NCI-H1092 treated with DMSO at 0.1 percent for 48 hours (cell line): Measurements from ENCODE around the gene CPED1.

Experiments
- DNase-seq: peaks from one replicate; lab custom pipeline; 2025; lab: John Stamatoyannopoulos, UW

Gene CPED1

DNA sequence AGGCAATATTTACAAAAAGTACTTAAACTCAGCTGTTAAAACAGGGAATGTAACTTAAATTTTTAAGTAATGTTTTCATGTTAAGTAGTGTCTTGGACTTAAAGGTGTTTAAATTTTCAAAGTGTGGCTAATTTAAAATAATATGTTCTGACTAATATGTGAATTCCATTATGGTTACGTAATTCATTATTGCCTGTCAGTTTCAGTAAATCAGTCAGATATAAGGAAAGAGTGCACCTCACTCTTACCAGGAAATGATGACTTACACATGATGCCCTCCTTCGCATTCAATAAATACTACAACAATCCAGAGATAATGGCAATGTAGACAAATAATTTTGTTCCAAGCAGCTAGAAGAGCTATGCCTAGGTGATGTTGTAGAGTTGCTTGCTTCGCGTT is 271.3 kb downstream of the CPED1 start:
- DNase-seq, result no peak

DNA sequence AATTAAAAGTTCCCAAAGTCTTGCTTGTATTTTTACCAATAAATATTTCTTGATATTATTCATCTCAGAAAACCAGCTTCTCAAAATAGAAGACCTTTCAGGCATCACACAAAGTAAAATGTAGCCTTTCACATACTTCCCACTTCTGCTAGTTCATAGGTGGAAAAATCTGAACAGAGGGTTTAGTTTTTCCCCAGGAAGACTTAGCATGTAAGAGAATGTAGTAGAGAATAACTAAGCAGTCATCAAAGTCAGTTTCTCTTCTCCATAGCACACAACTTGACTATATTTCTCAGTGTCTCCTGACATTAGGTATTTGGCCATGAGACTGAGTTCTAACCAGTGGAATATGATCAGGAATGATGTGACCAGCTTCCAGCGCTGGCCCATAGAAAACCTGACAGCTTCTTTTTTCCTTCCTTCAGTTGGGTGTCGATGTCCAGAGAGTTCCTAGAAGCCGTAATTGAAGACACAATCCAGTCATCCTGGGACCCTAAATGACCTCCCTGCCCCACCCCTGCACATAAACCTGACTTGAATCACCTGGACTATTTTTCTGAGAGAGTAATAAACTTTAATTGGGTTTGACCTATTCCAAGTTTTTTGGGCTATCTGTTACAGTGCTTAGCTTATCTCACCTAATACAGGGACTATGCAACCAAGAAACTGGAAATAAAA is 272.8 kb downstream of the CPED1 start:
- no peak for DNase-seq

DNA sequence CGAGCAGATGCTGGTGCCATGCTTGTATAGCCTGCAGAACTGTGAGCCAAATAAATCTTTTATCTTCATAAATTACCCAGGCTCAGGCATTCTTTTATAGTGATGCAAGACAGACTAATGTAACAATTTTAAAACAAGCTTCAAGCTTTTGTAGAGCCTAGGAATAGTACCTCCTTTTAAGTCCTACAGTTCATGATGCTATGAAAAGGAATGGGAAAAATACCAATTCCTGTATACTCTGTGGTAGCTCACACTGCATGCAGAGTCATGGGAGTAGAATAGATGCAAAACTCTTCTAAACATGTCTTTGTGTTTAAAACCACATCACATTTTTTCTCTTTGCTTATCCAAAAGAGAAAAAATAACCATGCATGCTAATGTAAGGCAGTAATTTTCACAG is 273.7 kb downstream of the CPED1 start:
- DNase-seq, result no peak

DNA sequence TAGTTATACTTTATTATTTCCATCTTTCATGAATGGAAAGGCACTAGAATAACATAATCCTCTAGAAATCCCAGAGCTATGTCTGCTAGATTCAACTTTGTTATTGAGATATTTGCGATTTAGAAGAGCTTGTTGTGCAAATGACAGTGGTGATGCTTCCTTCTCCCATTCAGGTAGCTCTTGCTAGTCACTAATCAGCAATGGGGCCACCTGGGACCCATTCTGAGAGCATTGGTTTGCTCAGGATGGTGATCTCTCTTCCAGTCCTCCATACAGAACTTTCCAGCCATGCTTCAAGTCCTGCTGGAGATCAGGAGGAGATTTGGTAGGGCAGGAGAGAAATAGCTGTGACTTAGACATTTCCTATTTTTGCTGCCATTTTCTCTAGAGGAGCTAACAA is 274.5 kb downstream of the CPED1 start:
- DNase-seq, result no peak

DNA sequence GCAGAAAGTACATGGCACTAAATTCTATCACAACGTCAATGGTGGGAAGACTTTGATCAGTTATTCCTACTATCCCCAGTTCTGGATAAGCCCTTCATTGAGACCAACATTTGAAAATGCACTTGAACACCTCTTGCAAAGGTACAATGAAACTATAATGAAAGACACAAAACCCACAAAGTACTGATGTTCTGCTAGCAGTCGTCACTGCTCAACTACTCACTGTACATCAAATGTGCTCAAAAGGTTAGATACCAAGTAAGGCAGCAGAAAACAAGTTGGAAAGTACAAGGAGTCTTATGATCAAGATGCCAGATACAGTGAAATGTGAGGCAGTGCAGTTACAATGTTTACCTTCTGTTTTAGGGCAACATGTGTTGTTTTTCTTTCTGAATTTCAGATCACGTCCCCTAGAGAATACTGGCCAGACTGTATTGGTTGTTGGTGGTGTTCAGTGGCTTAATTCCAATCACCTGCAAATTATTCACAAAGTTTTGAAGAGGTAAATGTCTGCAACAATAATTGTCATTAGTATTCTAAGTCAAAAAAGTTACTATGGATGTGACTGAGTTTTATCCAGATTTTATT is 277.9 kb downstream of the CPED1 start:
- no peak for DNase-seq

DNA sequence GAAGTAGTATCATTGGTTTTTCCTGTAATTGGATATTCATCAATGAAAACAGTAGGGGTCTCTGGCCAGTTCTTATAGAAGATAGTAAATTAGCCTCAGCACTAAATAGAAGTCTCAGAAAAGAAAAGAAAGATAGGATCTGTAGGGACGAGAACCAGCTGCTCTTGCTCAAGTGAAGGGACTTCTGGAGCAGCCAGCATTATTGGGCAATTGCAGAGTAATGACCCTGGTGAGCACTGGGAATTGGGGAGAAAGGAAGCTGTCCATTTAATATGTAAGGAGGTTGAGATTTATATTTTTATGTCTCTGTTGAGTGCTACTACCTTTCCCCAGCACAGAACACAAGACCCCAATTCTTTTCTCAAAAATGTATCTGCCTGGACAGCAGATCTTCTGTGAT is 279.1 kb downstream of the CPED1 start:
- DNase-seq, result no peak

DNA sequence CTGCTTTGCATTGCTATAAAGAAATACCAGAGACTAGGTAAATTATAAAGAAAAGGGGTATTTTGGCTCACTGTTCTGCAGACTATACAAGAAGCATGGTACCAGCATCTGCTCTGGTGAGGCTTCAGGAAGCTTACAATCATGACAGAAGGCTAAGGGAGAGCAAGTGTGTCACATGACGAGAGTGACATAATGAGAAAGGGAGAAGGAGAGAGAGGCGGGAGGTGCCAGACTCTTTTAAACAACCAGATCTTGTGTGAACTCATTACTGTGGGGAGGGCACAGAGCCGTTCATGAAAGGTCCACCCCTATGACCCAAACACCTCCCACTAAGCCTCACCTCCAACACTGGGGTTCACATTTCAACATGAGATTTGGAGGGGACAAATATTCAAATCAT is 281.3 kb downstream of the CPED1 start:
- DNase-seq, result no peak

DNA sequence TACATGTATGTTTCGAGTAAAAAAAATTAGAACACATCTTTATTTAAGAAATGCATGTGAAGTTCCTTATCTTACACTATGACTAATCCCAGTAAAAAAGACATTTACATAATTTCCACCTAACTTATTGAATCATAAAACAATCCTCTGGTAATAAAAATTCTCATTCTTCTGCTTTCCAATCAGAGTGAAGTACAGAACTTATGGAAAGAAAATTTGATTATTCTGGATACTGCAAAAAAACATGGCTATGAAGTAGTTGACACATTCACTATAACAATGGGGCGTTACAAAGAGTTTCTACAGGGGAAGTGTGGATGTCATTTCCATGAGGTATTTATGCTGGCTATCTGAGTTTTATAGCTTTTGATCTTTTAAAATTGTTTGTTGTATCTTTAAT is 282.6 kb downstream of the CPED1 start:
- DNase-seq, result no peak

DNA sequence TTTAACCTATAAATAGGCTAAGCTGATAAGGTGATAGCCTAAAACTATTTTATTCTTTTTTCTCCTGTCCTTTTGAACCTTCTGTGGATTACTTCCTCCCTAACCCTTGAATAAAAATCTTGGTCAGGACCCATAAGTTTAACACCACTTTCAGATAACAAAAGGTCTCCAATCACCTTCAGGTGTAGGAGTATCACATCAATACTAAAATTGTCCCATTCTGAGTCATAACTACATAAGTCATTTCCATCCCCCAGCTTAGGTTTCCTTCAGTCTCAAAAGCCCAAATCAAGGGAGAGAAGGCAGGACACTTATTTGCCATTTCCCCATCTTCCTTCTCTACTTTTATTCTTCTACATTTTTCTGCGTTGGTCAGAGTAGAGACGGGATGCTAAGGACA is 283.4 kb downstream of the CPED1 start:
- DNase-seq, result no peak

DNA sequence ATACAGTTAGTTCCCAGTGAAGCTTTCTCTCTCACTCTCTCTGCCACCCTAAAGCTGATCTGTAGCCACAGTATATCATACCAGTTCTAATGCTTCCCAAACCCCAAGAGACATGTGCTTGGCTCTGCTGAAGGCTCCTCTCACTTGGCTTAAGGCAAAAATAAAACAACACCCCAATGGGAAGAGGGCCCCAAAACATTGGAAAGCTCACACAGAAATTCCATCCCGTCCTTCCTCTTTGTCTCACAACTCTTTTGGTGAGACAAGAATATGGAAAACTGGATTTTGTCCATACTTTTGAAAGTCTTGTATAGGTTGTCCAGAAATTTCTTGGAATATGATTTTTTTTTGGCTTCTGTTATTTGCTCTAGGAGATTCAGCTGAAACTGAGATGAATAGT is 284.2 kb downstream of the CPED1 start:
- no peak for DNase-seq

DNA sequence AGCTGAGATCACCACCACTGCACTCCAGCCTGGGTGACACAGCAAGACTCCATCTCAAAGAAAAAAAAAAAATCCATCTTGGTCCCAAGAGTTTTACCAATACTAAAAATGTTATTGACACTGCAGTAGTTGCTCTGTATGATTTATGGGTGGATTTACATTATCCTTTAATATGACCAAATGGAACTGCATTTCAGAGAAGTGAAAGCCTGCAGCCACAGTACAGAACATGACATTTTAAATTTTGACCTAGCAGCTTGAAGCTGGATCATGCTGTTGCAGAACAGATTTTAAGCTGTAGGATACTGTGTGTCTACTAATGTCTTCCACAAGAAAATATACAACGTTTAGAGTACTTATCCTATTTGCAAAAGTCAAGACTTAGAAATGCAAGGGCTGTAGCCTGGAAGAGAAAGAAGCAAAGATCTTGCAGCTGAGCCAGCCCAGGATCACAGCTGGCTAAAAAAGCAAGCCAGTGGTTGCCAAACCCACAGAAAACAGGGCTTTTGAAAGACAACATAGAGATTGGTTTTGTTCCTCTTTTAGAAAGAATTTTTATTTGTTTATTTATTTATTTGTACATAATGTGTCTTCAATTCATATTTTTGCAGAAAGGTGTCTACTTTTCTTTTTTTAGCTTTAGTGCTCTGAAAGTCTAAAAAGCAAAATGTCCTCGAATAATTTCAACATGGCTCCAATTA is 285.1 kb downstream of the CPED1 start:
- DNase-seq, result no peak

DNA sequence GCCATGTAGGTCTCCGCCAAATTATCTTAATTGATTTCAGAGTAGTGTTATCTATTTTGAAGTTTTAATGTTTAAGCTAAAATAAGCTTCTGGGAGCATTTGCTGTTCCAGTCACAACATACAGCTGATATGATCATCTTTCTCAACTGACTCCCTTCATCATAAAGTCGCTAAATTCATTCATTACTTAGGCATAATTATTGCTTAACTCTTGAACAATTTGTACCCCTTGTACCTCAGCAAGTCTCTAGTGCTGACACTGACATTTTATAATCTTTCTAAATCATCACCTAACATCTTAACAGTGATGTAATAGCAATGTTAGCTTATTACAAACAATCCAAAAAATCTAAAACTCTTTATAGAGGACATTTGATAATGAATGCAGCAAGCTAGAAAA is 286.0 kb downstream of the CPED1 start:
- DNase-seq, result no peak

DNA sequence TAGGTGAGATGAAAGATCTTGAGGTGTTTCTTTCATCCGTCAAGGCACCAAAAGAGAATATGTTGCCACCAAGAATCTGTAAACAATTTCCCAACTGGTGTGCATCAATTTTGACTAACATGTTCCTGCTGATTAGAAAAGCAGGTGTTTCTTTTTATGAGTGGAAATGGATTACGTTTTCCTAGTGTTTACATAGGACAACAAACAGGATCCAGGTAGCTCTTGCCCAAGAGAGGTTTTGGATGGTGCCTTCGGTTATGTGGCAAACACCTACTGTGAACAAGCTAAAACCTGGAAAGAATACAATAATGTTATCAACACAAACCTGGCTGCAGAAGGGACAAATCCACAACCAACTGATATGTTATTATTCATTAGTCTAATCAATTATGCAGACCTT is 286.7 kb downstream of the CPED1 start:
- DNase-seq, result peak; percentile 78

DNA sequence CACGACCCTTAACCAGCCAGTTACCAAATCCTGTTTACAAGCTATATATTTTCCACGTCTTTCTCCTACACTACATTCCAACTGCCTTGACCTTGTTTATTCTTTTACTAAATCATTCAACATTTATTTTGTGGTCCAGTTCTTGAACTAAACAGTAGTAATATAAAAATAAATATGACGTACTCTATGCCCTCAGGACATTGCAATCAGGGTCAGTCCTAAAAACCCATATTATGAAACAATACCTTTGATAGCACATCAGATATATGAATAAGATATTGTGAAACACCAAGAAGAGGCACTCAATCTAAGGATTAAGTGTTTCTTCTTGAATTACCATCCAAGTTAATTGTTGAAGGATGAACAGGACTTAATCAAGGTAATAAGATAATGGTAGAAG is 287.8 kb downstream of the CPED1 start:
- DNase-seq, result no peak

DNA sequence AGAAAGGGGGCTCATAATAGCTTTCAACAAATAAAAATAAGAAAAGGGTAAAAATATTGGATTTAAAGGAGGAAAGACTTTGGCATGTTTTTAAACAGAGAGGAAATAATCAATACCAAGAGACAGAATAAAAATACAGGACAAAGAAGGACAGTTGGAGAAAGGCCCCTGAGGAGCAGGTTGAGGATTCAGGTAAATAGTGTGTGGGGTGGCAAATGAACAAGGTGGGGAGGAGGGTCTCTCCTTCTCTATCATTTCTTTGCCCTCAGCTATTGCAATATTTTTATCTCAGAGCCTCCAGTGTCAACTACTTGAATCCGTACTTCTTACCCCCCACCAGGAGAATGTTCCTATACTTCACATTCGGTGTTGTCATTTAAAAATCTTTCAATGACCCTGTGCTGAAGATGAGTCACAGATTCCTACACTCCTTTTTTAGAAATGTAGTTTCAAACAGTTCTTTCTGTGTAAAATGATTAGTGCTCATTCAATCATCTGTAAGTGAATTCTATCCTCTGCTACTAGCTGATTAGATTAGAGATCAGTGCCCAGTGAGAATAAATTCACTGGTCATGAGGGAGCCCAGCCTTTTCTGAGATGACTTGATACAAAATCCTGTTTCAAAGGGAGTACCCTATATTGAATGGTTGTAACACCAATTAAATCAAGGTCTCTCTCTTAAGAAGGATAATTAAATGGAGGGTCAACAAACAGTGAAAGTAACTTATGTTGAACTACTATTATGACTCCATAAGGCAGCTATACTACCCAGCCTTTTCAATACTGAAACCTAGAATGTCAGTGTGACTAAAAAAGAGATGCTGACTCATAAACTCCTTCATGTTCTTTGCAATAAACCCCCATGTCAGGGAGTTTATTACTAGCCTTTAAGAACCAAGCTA is 289.9 kb downstream of the CPED1 start:
- no peak for DNase-seq

DNA sequence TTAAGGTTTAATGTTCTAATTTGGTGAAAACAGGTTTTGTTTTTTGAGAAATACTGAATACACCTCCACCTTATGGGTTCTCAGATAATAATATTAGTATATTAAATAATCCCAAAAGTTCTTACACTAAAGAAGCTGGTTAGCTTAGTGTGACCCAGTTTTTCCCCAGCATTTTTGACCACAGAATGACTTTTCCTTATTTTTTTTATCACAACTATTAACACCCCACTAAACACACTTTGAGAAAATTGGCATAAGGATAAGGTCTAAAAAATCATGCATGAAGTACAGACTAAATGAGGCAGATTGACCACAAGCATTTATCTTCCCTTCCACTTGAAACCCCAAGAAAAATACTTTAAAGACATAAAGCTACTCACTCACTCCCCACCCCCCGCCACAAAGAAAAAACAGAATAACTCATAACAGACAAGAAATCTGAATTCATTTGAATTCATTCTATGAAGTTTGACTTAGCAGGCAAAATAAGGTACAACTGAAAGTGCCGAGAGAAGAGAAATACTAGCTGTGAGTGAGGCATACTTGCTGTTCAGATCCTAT is 290.6 kb downstream of the CPED1 start:
- DNase-seq, result no peak

DNA sequence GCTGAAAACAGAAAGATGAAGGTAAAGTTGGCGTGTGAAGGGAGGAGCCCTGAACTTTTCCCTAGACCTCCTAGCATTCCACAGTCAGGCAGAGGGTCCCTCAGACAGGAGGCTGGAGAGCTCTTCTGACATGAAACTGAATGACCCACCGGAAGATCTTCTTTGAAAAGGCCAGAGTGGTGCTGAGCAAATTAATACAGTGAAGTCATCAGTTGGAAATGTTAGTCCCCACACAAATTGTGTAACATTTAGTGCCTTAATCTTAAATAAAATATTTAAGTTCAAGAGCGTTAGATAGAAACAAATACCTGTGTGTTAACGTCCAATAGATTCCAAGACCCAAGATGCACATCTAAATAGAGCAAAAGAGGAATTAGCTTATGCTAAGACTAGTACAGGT is 291.3 kb downstream of the CPED1 start:
- DNase-seq, result no peak

DNA sequence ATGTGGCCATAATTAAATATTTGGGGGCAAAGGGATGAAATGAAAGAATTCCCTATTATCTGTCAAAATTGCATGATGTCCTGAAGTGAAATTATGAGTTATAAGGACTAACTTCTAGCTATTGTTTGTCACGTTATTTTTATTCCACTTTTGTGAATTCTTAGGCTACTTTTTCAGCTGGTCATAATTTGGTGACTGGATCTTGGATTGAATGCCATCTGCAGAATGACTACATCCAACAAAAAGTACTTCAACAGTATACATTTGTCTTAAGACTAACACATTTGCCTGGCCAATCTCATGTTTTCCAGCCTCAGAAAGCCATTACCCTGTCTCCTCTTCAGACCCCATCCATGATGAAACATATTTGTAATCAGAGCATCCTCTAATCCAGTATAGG is 292.1 kb downstream of the CPED1 start:
- no peak for DNase-seq

DNA sequence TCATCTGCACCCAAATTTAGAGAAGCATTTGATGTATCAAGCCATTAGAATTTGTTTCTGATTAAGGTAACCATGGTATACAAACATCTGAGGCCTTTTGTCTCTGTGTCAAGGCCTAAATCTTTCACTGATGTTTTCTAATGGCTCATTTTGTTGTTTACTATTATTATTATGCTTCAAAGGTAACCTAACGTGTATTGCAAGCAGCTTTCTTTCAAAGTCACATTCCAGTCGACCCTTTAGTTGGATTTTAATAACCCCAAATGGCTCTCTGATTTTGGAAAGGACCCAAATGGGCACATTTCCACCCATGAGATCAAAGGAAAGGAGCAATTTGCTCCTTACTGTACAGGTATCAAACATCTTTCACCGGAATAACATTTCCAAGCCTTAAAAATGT is 293.6 kb downstream of the CPED1 start:
- DNase-seq, result no peak

DNA sequence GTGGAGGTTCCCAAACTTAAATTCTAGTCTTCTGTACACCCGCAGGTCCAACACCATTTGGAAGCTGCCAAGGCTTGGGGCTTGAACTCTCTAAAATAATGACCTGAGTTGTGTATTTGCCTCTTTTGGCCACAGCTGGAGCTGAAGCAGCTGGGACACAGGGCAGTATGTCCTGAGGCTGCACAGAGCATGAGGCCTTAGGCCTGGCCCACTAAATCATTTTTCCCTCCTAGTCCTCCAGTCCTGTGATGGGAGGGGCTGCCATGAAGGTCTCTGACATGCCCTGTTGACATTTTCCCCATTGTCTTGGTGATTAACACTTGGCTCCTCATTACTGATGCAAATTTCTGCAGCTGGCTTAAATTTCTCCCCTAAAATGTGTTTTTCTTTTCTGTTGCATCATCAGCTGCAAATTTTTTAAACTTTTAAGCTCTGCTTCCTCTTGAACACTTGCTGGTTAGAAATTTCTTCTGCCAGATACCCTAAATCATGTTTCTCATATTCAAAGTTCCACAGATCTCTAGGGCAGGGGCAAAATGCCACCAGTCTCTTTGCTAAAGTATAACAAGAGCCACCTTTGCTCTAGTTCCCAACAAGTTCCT is 296.7 kb downstream of the CPED1 start:
- DNase-seq, result no peak

DNA sequence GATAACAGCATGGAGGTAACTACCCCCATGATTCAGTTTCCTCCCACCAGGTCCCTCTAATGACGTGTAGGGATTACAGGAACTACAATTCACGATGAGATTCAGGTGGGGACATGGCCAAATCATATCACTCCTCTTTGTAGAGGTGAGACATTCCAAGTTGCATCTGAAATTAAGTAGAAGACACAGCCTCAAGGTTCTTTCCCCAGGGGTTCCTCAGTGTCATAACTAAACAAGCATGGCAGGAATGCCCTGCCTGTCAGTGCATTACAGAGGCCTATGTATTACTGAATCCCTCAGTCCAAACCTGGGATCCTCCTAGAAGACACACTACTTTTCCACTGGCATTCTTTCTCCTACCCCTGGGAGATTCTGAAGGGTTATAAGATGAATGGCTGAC is 297.7 kb downstream of the CPED1 start:
- DNase-seq, result no peak
